Measurements from ENCODE around the gene SOX11.
"Not testable (repeated sequence)": the region's sequence is repeated elsewhere in the genome, so short reads cannot be mapped to it uniquely, and the experiment has no call there.

GRCh38 chr2:5653756-5654155 lies 38.4 kb upstream of the SOX11 start:
- TF ChIP-seq L3MBTL2 (conservative IDR thresholded peaks at IDR 0.05); SUZ12 (IDR thresholded peaks at IDR 0.05); ELF4 (IDR thresholded peaks at IDR 0.05); NFRKB (IDR thresholded peaks at IDR 0.05); BHLHE40 (IDR thresholded peaks at IDR 0.05; ENCODE audit: borderline replicate concordance): not testable (repeated sequence)
